ENCODE data around the gene TCEA2.

The TCEA2 gene

DNA sequence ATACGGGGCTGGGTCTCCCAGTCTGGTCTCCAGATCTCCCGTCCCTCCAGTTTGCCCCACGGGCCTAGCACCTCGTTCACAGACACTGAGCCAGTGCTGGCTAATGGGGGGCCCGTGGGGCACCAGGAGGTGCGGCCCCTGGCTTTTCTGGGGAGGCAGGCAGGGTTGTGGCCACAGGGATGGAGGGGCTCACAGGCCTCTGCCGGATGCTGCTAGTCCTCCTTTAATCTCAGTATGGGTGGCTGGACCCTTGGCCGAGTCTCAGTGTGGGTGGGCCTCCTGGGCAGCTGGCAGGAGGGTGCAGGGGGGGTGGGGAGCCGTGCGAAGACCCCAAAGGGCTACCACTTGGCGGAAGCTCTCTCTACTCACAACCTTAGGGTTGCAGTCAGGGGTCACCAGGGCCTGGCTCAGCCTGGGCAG lies 12.0 kb upstream of the TCEA2 start:
- no CpG with 5 or more reads among the region's 11 CpGs for WGBS (ENCODE audit: extremely low coverage, insufficient coverage, low lambda C conversion rate)
- H3K79me1 ChIP-seq (ENCODE audit: low read length), result no peaks in the 10 kb centered on the region
- DNase-seq, result no peak
- no peak overlapping the region for H3K4me3 ChIP-seq (ENCODE audit: low read length)
- no peak overlapping the region for H2BK120ac ChIP-seq (ENCODE audit: low read depth, low read length)
- H2AK5ac ChIP-seq (ENCODE audit: low read length), result no peak overlapping the region
- H3K27ac ChIP-seq (ENCODE audit: low read depth, low read length), result no peak overlapping the region
- H3K4ac ChIP-seq (ENCODE audit: low read depth, low read length), result no peak overlapping the region
- H3K56ac ChIP-seq (ENCODE audit: low read length), result no peak overlapping the region
- H2BK5ac ChIP-seq (ENCODE audit: low read length), result no peak overlapping the region
- H3K27me3 ChIP-seq (ENCODE audit: insufficient read depth, low read length, poor library complexity), result peaks cover 8% of the 10 kb centered on the region
- no peak overlapping the region for H4K5ac ChIP-seq (ENCODE audit: low read length)
- H3K18ac ChIP-seq (ENCODE audit: low read length), result no peak overlapping the region
- H3K36me3 ChIP-seq (ENCODE audit: control insufficient read depth, insufficient read depth, low read length), result no peaks in the 10 kb centered on the region
- no peak overlapping the region for H3K9ac ChIP-seq (ENCODE audit: low read length)
- no peaks in the 10 kb centered on the region for H3K79me2 ChIP-seq (ENCODE audit: control insufficient read depth, insufficient read depth, low read length)
- peaks cover 11% of the 10 kb centered on the region for H3K4me1 ChIP-seq (ENCODE audit: control insufficient read depth, low read depth, low read length)
- H3K4me2 ChIP-seq (ENCODE audit: low read length), result no peak overlapping the region
- no peak overlapping the region for H4K8ac ChIP-seq (ENCODE audit: low read depth, low read length)
- H2BK15ac ChIP-seq (replicated peaks; ENCODE audit: low read depth), result no peak overlapping the region
- no peak overlapping the region for H3K23ac ChIP-seq (ENCODE audit: low read length)

- no peak overlapping the region for H2BK120ac ChIP-seq (ENCODE audit: low read depth, low read length)
- H3K18ac ChIP-seq (ENCODE audit: low read length), result no peak overlapping the region
- peaks cover 8% of the 10 kb centered on the region for H3K27me3 ChIP-seq (ENCODE audit: insufficient read depth, low read length, poor library complexity)
- no peak overlapping the region for H2BK15ac ChIP-seq (replicated peaks; ENCODE audit: low read depth)
- no peak overlapping the region for H3K4me3 ChIP-seq (ENCODE audit: low read length)
- no peak overlapping the region for H3K4me2 ChIP-seq (ENCODE audit: low read length)
- WGBS (ENCODE audit: extremely low coverage, insufficient coverage, low lambda C conversion rate), result no CpG with 5 or more reads among the region's 15 CpGs
- H3K36me3 ChIP-seq (ENCODE audit: control insufficient read depth, insufficient read depth, low read length), result no peaks in the 10 kb centered on the region
- no peak overlapping the region for H2AK5ac ChIP-seq (ENCODE audit: low read length)
- no peak overlapping the region for H2BK5ac ChIP-seq (ENCODE audit: low read length)
- peaks cover 11% of the 10 kb centered on the region for H3K4me1 ChIP-seq (ENCODE audit: control insufficient read depth, low read depth, low read length)
- no peak overlapping the region for H3K9ac ChIP-seq (ENCODE audit: low read length)
- H3K27ac ChIP-seq (ENCODE audit: low read depth, low read length), result no peak overlapping the region
- H4K5ac ChIP-seq (ENCODE audit: low read length), result no peak overlapping the region
- H3K23ac ChIP-seq (ENCODE audit: low read length), result no peak overlapping the region
- H3K79me1 ChIP-seq (ENCODE audit: low read length), result no peaks in the 10 kb centered on the region
- H3K56ac ChIP-seq (ENCODE audit: low read length), result no peak overlapping the region
- no peaks in the 10 kb centered on the region for H3K79me2 ChIP-seq (ENCODE audit: control insufficient read depth, insufficient read depth, low read length)
- DNase-seq, result no peak
- no peak overlapping the region for H3K4ac ChIP-seq (ENCODE audit: low read depth, low read length)
- no peak overlapping the region for H4K8ac ChIP-seq (ENCODE audit: low read depth, low read length)
These were observed 11.3 kb upstream of the TCEA2 start for GRCh38 chr20:64051561-64052325.

DNA sequence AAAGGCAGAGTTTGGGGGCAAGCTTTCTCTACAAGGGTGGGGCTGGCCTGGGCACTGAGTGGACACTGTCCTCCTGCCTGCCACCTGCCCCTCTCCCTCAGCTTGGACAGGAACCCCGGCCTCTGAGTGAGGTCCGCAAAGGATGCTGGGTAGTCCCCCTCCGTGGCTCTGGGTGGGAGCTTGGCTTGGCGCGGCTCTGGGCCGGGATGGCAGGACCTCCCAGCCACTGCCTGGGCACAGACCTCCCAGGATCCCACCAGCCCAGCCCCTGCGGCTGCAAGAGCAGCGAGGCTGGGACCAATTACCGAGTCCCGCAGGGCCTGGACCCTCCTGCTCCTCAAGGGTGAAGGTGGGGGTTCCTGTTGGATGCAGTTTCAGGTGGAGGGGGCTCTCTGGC lies 10.7 kb upstream of the TCEA2 start:
- Histone ChIP-seq H3K4me1 (ENCODE audit: control insufficient read depth, low read depth, low read length) (peaks cover 11% of the 10 kb centered on the region), H2BK120ac (ENCODE audit: low read depth, low read length) (no peak overlapping the region), H3K4me3 (ENCODE audit: low read length) (no peak overlapping the region), H2BK15ac (replicated peaks; ENCODE audit: low read depth) (no peak overlapping the region), H4K5ac (ENCODE audit: low read length) (no peak overlapping the region), H3K9ac (ENCODE audit: low read length) (no peak overlapping the region), H3K4me2 (ENCODE audit: low read length) (no peak overlapping the region), H3K23ac (ENCODE audit: low read length) (no peak overlapping the region), H2BK5ac (ENCODE audit: low read length) (no peak overlapping the region), H3K56ac (ENCODE audit: low read length) (no peak overlapping the region), H3K36me3 (ENCODE audit: control insufficient read depth, insufficient read depth, low read length) (no peaks in the 10 kb centered on the region), H2AK5ac (ENCODE audit: low read length) (no peak overlapping the region), H3K79me2 (ENCODE audit: control insufficient read depth, insufficient read depth, low read length) (no peaks in the 10 kb centered on the region), H3K18ac (ENCODE audit: low read length) (no peak overlapping the region), H3K27ac (ENCODE audit: low read depth, low read length) (no peak overlapping the region), H3K4ac (ENCODE audit: low read depth, low read length) (no peak overlapping the region), H3K79me1 (ENCODE audit: low read length) (no peaks in the 10 kb centered on the region), H4K8ac (ENCODE audit: low read depth, low read length) (no peak overlapping the region), H3K27me3 (ENCODE audit: insufficient read depth, low read length, poor library complexity) (peaks cover 8% of the 10 kb centered on the region)
- no CpG with 5 or more reads among the region's 10 CpGs for WGBS (ENCODE audit: extremely low coverage, insufficient coverage, low lambda C conversion rate)
- DNase-seq, result no peak

DNA sequence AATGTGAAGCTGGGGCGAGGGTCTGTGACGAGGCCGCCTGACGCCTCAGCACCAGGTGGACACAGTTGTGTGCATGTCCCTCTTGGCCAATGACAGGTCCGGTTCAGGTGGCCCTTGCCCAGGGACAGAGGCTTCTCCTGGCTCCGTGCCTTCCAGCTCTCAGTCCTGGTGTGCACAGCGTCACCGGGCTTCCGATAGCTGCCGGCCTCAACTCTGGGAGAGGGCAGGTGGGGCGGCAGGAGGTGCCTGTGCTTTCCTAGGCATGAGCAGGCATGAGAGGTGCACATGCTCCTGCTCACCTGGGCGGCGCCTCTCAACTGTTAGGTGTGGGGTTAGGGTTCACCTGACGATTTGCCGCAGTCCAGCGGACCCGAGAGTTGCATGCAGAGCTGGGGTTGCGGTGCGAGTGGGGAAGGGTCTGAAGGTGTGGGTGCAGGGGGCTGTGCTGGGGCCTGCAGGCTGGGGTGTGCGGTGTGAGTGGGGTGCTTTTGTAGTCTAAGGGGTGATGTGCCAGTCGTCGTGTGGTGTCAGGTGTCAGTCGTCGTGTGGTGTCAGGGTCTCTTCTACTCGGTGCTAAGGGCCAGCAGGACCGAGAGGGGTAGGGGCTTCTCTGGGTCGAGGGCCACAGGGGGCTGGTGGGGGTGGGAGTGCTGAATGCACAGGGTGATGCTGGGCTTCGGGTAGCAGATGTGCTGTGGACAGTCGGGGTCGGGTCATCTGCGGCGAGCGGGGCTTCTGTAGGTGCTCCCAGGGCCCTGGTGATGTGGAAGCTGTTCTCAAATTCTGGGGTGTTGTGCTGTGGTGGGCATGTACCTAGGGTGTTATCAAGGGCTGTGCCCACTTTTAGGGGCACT lies 9.8 kb upstream of the TCEA2 start:
- peak overlapping the region; percentile 98 for H2AK5ac ChIP-seq (ENCODE audit: low read length)
- H3K36me3 ChIP-seq (ENCODE audit: control insufficient read depth, insufficient read depth, low read length), result no peaks in the 10 kb centered on the region
- H3K4me3 ChIP-seq (ENCODE audit: low read length), result no peak overlapping the region
- H2BK120ac ChIP-seq (ENCODE audit: low read depth, low read length), result no peak overlapping the region
- no peak overlapping the region for H3K27ac ChIP-seq (ENCODE audit: low read depth, low read length)
- H2BK15ac ChIP-seq (replicated peaks; ENCODE audit: low read depth), result no peak overlapping the region
- H3K9ac ChIP-seq (ENCODE audit: low read length), result peak overlapping the region; percentile 59
- peak overlapping the region; percentile 50 for H3K4ac ChIP-seq (ENCODE audit: low read depth, low read length)
- H3K18ac ChIP-seq (ENCODE audit: low read length), result peak overlapping the region; percentile 15
- H3K23ac ChIP-seq (ENCODE audit: low read length), result no peak overlapping the region
- H3K4me2 ChIP-seq (ENCODE audit: low read length), result no peak overlapping the region
- H3K27me3 ChIP-seq (ENCODE audit: insufficient read depth, low read length, poor library complexity), result peaks cover 5% of the 10 kb centered on the region
- no peak for DNase-seq
- H4K8ac ChIP-seq (ENCODE audit: low read depth, low read length), result no peak overlapping the region
- H3K56ac ChIP-seq (ENCODE audit: low read length), result peak overlapping the region; percentile 85
- H2BK5ac ChIP-seq (ENCODE audit: low read length), result peak overlapping the region; percentile 87
- no peak overlapping the region for H4K5ac ChIP-seq (ENCODE audit: low read length)
- H3K79me2 ChIP-seq (ENCODE audit: control insufficient read depth, insufficient read depth, low read length), result no peaks in the 10 kb centered on the region
- no CpG with 5 or more reads among the region's 33 CpGs for WGBS (ENCODE audit: extremely low coverage, insufficient coverage, low lambda C conversion rate)
- no peaks in the 10 kb centered on the region for H3K79me1 ChIP-seq (ENCODE audit: low read length)
- H3K4me1 ChIP-seq (ENCODE audit: control insufficient read depth, low read depth, low read length), result peaks cover 11% of the 10 kb centered on the region

DNA sequence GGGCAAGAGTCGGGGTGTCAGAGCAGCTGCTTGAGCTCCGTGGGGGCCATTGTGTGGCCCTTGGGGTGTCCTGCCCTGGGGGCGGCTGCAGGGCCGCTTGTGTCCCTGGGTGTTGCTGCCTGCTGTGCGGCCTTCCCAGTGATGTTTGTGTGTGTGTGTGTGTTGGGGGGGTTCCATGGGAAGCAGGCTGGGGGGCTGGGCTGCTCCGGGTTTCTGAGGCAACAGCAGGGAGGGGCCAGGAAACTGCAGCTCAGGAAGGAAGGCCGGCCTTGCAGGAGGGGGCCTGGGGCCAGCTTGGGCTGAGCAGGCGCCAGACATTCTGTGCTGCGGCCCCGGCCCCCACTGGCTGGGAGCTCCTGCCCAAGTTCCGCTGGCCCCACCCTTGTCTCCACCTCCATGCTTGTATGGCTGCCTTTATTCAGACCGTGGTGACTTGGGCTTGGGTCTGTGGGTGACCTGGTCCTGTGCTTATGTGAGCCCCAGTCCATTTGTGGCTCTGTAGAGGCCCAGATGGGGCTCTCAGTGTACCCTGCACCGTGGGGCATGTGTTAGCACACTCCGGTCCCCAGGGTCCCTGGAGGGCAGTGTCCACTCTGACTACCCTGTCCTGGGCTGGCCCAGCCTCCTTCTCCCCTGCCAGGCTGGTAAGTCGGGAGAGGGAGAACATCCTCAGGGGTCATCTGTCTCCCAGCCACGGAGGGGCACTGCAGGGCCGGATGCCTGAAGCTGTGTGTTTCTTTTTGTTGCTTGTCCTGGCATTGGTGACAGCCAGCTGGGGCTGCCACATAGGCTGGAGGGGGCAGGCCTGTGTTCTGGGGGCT lies 8.9 kb upstream of the TCEA2 start:
- peak overlapping the region; percentile 47 for H3K18ac ChIP-seq (ENCODE audit: low read length)
- peak overlapping the region; percentile 66 for H3K23ac ChIP-seq (ENCODE audit: low read length)
- no peaks in the 10 kb centered on the region for H3K79me2 ChIP-seq (ENCODE audit: control insufficient read depth, insufficient read depth, low read length)
- peak overlapping the region; percentile 64 for H3K9ac ChIP-seq (ENCODE audit: low read length)
- H3K36me3 ChIP-seq (ENCODE audit: control insufficient read depth, insufficient read depth, low read length), result no peaks in the 10 kb centered on the region
- H2BK5ac ChIP-seq (ENCODE audit: low read length), result peak overlapping the region; percentile 87
- H3K27ac ChIP-seq (ENCODE audit: low read depth, low read length), result peak overlapping the region; percentile 65
- peaks cover 2% of the 10 kb centered on the region for H3K27me3 ChIP-seq (ENCODE audit: insufficient read depth, low read length, poor library complexity)
- H2BK15ac ChIP-seq (replicated peaks; ENCODE audit: low read depth), result no peak overlapping the region
- no peak overlapping the region for H4K5ac ChIP-seq (ENCODE audit: low read length)
- H3K4me3 ChIP-seq (ENCODE audit: low read length), result no peak overlapping the region
- peak overlapping the region; percentile 50 for H3K4ac ChIP-seq (ENCODE audit: low read depth, low read length)
- H2AK5ac ChIP-seq (ENCODE audit: low read length), result peak overlapping the region; percentile 98
- H2BK120ac ChIP-seq (ENCODE audit: low read depth, low read length), result no peak overlapping the region
- DNase-seq, result peak; percentile 86
- no peaks in the 10 kb centered on the region for H3K79me1 ChIP-seq (ENCODE audit: low read length)
- H3K4me2 ChIP-seq (ENCODE audit: low read length), result peak overlapping the region; percentile 22
- H4K8ac ChIP-seq (ENCODE audit: low read depth, low read length), result no peak overlapping the region
- H3K56ac ChIP-seq (ENCODE audit: low read length), result peak overlapping the region; percentile 91
- peaks cover 11% of the 10 kb centered on the region for H3K4me1 ChIP-seq (ENCODE audit: control insufficient read depth, low read depth, low read length)
- no CpG with 5 or more reads among the region's 17 CpGs for WGBS (ENCODE audit: extremely low coverage, insufficient coverage, low lambda C conversion rate)
